Activated CD4-positive, alpha-beta T cell treated with anti-CD3 and anti-CD28 coated beads for 36 hours (primary cell): ENCODE data around the gene PACSIN2. TPM values are rescaled to one million over a fixed set of nuclear protein-coding genes. Genes with fewer than 3 reads are reported as not detected.

Source experiments
- ATAC-seq: fragments of 200-7000 bp; cut with Tn5 transposase; one replicate; pipeline ENCODE4 v1.10.0; 2021; ENCODE audit warnings: mild to moderate bottlenecking, moderate library complexity
- CTCF ChIA-PET: fragments of 350-600 bp; sonication (Branson Sonifier 250); formaldehyde crosslinking; loops from one replicate; lab custom pipeline; 2021; ENCODE audit warnings: antibody characterized with exemption; lab: Charles Lee
- POLR2A ChIA-PET: fragments of 350-600 bp; sonication (Branson Sonifier 250); formaldehyde crosslinking; loops from one replicate; lab custom pipeline; 2021; ENCODE audit warnings: antibody characterized with exemption, inconsistent platforms; lab: Charles Lee
- DNase-seq: peaks from one replicate; pipeline ENCODE4 v3.0.0-alpha.2; 2020
- H3K27ac Mint-ChIP-seq: one replicate; pipeline ENCODE4 v1.8.0; 2021; ENCODE audit warnings: mixed read lengths
- H3K27me3 Mint-ChIP-seq: one replicate; pipeline ENCODE4 v1.8.0; 2021; ENCODE audit warnings: mixed read lengths
- H3K36me3 Mint-ChIP-seq: one replicate; pipeline ENCODE4 v1.8.0; 2021; ENCODE audit warnings: low read depth, mixed read lengths
- H3K4me1 Mint-ChIP-seq: one replicate; pipeline ENCODE4 v1.8.0; 2021; ENCODE audit warnings: mixed read lengths
- H3K4me3 Mint-ChIP-seq: one replicate; pipeline ENCODE4 v1.8.0; 2021; ENCODE audit warnings: mild to moderate bottlenecking, moderate library complexity, mixed read lengths
- H3K9me3 Mint-ChIP-seq: one replicate; pipeline ENCODE4 v1.8.0; 2021; ENCODE audit warnings: low read depth, mixed read lengths
- intact Hi-C, 2 experiments: fragments of 100-400 bp; cut with DNase I in 1 of 2; cut with micrococcal nuclease in 1 of 2; formaldehyde crosslinking; loops; one replicate each; pipeline versions ENCODE4 v1.14.2 to v1.15.1; 2022 to 2024; cut with DNase I, micrococcal nuclease
- total RNA-seq, 2 experiments: library from RNA; stranded (reverse); gene quantifications; one replicate each; pipeline ENCODE4 v1.2.3, GENCODE V29; 2021

The PACSIN2 gene, protein sequence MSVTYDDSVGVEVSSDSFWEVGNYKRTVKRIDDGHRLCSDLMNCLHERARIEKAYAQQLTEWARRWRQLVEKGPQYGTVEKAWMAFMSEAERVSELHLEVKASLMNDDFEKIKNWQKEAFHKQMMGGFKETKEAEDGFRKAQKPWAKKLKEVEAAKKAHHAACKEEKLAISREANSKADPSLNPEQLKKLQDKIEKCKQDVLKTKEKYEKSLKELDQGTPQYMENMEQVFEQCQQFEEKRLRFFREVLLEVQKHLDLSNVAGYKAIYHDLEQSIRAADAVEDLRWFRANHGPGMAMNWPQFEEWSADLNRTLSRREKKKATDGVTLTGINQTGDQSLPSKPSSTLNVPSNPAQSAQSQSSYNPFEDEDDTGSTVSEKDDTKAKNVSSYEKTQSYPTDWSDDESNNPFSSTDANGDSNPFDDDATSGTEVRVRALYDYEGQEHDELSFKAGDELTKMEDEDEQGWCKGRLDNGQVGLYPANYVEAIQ
- total RNA-seq: 10 to 100 TPM; 27.9 to 28.1 TPM

GRCh38 chr22:43014869-43015676, at the start of gene PACSIN2:
PACSIN2 (minus strand) TSS chr22:43015149; CDS start chr22:42912080, 103,069 bp downstream.
- H3K4me1 Mint-ChIP-seq: peaks cover 21% of the 10 kb centered on the region
- no peaks in the 10 kb centered on the region for H3K36me3 Mint-ChIP-seq
- ChIA-PET CTCF (interaction anchor here (0.6 to 2.7 kb wide), 5 partner anchors 11 to 383 kb away, joined by 3 to 10 read pairs (median 4); no protein-coding TSS in a partner anchor), POLR2A (interaction anchor here (0.6 to 1.2 kb wide), 7 partner anchors 8 to 400 kb away, joined by 3 to 5 read pairs (median 4); no protein-coding TSS in a partner anchor)
- peak within 1 kb of the TSS; percentile 90 for H3K4me3 Mint-ChIP-seq
- no peaks in the 10 kb centered on the region for H3K27me3 Mint-ChIP-seq
- no peaks in the 10 kb centered on the region for H3K9me3 Mint-ChIP-seq
- intact Hi-C loops: loop anchor here (1.0 to 10.0 kb wide), 9 partner anchors 14 to 400 kb away; partner anchors contain the start of genes ARFGAP3 (in 1 of the 2), CYB5R3 (in 1 of the 2), TTLL1 (in 1 of the 2) and TTLL12 (in 1 of the 2)
- peak; percentile 99 for DNase-seq
- H3K27ac Mint-ChIP-seq: peak within 1 kb of the TSS; percentile 82
- ATAC-seq: peak; percentile 100

DNA sequence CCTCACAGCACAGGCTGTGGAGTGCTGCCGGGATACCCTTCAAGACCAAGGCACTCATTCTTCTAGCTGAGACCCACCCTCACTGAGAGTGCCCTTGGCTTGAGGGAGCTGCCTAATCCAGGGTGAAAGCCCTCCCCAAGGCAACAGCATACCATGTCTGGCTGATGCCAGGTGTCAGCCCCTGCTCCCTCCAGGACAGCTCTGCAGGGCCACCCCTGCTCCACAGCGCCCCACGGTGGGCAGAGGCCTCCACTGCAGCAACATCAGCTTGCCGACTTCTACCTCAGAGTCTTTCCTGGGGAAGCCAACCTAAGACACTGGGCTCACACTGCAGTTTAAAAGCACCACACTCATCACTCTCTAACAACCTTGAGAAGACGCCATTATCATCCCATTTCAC, 45.2 kb upstream of the PACSIN2 start:
- ATAC-seq (peak; percentile 70), DNase-seq (peak; percentile 77)
- H3K4me1 Mint-ChIP-seq: no peaks in the 10 kb centered on the region
- ChIA-PET CTCF (interaction anchor here (0.6 to 2.0 kb wide), 12 partner anchors 9 to 284 kb away, joined by 3 to 8 read pairs (median 3); no protein-coding TSS in a partner anchor), POLR2A (interaction anchor here (0.6 kb wide), 1 partner anchor 60 kb away, joined by 3 read pairs; no protein-coding TSS in a partner anchor)
- no peak overlapping the region for H3K4me3 Mint-ChIP-seq
- no peaks in the 10 kb centered on the region for H3K9me3 Mint-ChIP-seq
- no peaks in the 10 kb centered on the region for H3K27me3 Mint-ChIP-seq
- H3K36me3 Mint-ChIP-seq: peaks cover 10% of the 10 kb centered on the region
- H3K27ac Mint-ChIP-seq: no peak overlapping the region
- intact Hi-C loops: loop anchor here in 1 of 2 experiments (1.0 kb wide), 1 partner anchor 280 kb away; no protein-coding TSS in a partner anchor

DNA sequence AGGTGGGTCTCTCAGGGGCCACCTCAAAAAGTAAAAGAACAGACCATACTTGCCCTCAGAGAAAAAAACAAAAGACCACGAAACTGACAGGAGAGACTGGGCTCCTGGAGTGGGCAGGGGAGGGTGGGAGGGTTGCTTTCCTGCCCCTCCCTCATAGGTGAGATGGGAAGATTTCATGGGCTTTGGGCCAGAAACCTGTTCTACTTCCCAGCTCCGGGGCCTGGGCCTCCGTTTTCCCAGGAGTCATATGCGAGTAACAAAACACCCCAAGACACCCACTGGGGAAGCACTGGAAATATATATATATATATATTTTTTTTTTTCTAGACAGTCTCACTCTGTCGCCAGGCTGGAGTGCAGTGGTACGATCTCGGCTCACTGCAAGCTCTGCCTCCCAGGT, 42.7 kb upstream of the PACSIN2 start:
- intact Hi-C loops: no loop called here
- no peak overlapping the region for H3K27ac Mint-ChIP-seq
- ATAC-seq: no peak
- DNase-seq: no peak
- H3K27me3 Mint-ChIP-seq: no peaks in the 10 kb centered on the region
- H3K36me3 Mint-ChIP-seq: peaks cover 6% of the 10 kb centered on the region
- no peaks in the 10 kb centered on the region for H3K4me1 Mint-ChIP-seq
- no peaks in the 10 kb centered on the region for H3K9me3 Mint-ChIP-seq
- H3K4me3 Mint-ChIP-seq: no peak overlapping the region
- ChIA-PET POLR2A (no interaction called here), CTCF (interaction anchor here (0.6 to 1.2 kb wide), 2 partner anchors 108 to 277 kb away, joined by 3 read pairs; no protein-coding TSS in a partner anchor)

DNA sequence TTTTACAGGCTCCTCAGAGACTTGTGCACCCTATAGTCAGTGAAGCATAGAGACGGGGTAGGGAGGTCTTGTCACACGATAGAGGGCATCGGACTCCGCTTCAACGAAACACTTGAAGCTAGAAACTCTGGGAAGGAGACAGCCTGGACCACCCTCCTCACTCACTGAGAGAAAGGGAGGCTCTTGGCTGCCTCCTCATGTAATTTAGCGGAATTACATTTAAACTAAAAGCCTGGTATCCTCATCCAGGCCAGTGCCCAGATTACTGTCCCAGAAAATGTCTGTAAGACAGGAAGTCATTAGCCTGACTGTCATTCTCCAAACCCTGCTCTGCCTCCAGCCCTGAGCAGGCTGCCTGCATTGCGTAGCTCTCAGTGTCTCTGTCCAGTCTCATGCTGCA, 38.2 kb upstream of the PACSIN2 start:
- DNase-seq: no peak
- Mint-ChIP-seq H3K27ac (no peak overlapping the region), H3K4me3 (no peak overlapping the region), H3K36me3 (no peaks in the 10 kb centered on the region), H3K27me3 (no peaks in the 10 kb centered on the region), H3K9me3 (no peaks in the 10 kb centered on the region), H3K4me1 (no peaks in the 10 kb centered on the region)
- CTCF ChIA-PET: interaction anchor here (0.6 to 1.4 kb wide), 6 partner anchors 62 to 233 kb away, joined by 3 to 4 read pairs (median 3); no protein-coding TSS in a partner anchor
- POLR2A ChIA-PET: no interaction called here
- ATAC-seq: no peak
- intact Hi-C loops: no loop called here

- Mint-ChIP-seq H3K27ac (no peak overlapping the region), H3K9me3 (no peaks in the 10 kb centered on the region), H3K27me3 (no peaks in the 10 kb centered on the region), H3K4me1 (no peaks in the 10 kb centered on the region), H3K4me3 (no peak overlapping the region), H3K36me3 (peaks cover 4% of the 10 kb centered on the region)
- ChIA-PET CTCF (interaction anchor here (0.5 to 1.6 kb wide), 2 partner anchors 156 to 275 kb away, joined by 3 to 8 read pairs; no protein-coding TSS in a partner anchor), POLR2A (interaction anchor here (0.6 kb wide), 1 partner anchor 141 kb away, joined by 3 read pairs; no protein-coding TSS in a partner anchor)
- ATAC-seq (no peak), DNase-seq (no peak)
- intact Hi-C loops: no loop called here
Observed at GRCh38 chr22:43050995-43051394, 36.0 kb upstream of the PACSIN2 start.

DNA sequence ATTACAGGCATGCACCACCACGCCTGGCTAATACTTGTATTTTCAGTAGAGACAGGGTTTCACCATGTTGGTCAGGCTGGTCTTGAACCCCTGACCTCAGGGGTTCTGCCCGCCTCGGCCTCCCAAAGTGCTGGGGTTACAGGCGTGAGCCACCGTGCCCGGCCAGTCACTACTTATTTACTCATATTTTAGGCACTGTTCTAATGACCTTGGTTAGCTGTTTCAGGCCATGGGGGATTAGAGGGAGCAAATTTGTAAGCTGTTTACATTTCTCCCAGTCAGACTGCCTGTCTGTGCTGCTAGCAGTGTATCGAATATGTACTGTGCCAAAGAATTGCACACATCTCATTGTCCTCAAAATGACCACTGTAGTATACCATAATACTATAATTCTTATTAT, 32.7 kb upstream of the PACSIN2 start:
- Mint-ChIP-seq H3K27ac (no peak overlapping the region), H3K9me3 (no peaks in the 10 kb centered on the region), H3K36me3 (peaks cover 4% of the 10 kb centered on the region), H3K27me3 (no peaks in the 10 kb centered on the region), H3K4me3 (no peak overlapping the region), H3K4me1 (no peaks in the 10 kb centered on the region)
- no peak for DNase-seq
- CTCF ChIA-PET: interaction anchor here (0.6 kb wide), 1 partner anchor 223 kb away, joined by 3 read pairs; no protein-coding TSS in a partner anchor
- ATAC-seq: no peak
- intact Hi-C loops: no loop called here
- POLR2A ChIA-PET: no interaction called here

DNA sequence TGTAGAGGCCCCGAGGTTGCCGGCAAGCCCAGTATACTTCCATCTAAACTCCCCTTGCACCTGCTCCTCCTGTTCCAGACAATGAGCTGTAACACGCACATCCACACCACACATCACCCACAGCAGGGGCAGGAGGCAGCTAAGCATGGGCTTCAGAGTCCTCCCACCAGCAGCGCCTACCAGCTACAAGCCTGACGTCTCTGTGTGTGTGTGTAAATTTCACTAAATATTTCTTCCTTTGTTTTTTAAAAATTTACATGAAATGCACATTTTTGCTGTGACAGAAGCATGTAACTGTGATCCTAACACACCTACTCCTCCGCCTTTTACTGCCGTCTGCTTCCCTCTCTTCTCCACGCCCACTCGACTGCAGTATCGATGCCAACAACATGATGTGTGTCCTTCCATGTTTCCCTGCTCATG, 29.4 kb upstream of the PACSIN2 start:
- no peak for DNase-seq
- Mint-ChIP-seq H3K36me3 (peaks cover 4% of the 10 kb centered on the region), H3K27me3 (no peaks in the 10 kb centered on the region), H3K4me1 (no peaks in the 10 kb centered on the region), H3K4me3 (no peak overlapping the region), H3K9me3 (no peaks in the 10 kb centered on the region), H3K27ac (no peak overlapping the region)
- ChIA-PET CTCF (no interaction called here), POLR2A (no interaction called here)
- intact Hi-C loops: no loop called here
- ATAC-seq: no peak

GRCh38 chr22:43042101-43042780, 27.3 kb upstream of the PACSIN2 start:
- H3K27me3 Mint-ChIP-seq: no peaks in the 10 kb centered on the region
- DNase-seq: no peak
- intact Hi-C loops: no loop called here
- POLR2A ChIA-PET: no interaction called here
- no peaks in the 10 kb centered on the region for H3K4me1 Mint-ChIP-seq
- H3K27ac Mint-ChIP-seq: no peak overlapping the region
- CTCF ChIA-PET: interaction anchor here (0.6 to 1.8 kb wide), 2 partner anchors 9 to 18 kb away, joined by 3 to 7 read pairs; no protein-coding TSS in a partner anchor
- peaks cover 4% of the 10 kb centered on the region for H3K36me3 Mint-ChIP-seq
- H3K9me3 Mint-ChIP-seq: no peaks in the 10 kb centered on the region
- no peak overlapping the region for H3K4me3 Mint-ChIP-seq
- ATAC-seq: no peak

- Mint-ChIP-seq H3K4me1 (no peaks in the 10 kb centered on the region), H3K4me3 (no peak overlapping the region), H3K27ac (no peak overlapping the region), H3K27me3 (no peaks in the 10 kb centered on the region), H3K36me3 (no peaks in the 10 kb centered on the region), H3K9me3 (no peaks in the 10 kb centered on the region)
- intact Hi-C loops: no loop called here
- POLR2A ChIA-PET: no interaction called here
- ATAC-seq (no peak), DNase-seq (no peak)
- CTCF ChIA-PET: interaction anchor here (0.6 to 0.7 kb wide), 2 partner anchors 16 to 736 kb away, joined by 3 read pairs; no protein-coding TSS in a partner anchor
Observed at GRCh38 chr22:43039800-43040199, 24.9 kb upstream of the PACSIN2 start.

DNA sequence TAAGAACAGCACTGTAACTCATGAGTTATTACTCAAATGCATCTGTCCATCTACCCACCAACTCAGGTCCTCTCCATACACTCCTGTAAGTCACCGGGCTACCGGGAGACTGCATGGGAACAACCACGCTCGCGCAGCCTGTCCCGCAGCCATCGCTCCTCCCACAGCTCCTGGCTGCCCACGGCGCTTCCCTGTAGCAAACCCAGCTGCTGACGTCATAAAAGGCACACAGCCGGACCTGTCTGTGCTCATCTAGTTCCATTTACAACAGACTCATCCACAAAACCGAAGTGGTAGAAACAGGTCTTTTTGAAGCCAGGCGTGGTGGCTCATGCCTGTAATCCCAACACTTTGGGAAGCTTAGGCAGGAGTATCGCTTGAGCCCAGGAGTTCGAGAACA, 23.4 kb upstream of the PACSIN2 start:
- DNase-seq (no peak), ATAC-seq (no peak)
- H3K27me3 Mint-ChIP-seq: no peaks in the 10 kb centered on the region
- no peak overlapping the region for H3K4me3 Mint-ChIP-seq
- peaks cover 4% of the 10 kb centered on the region for H3K4me1 Mint-ChIP-seq
- H3K36me3 Mint-ChIP-seq: no peaks in the 10 kb centered on the region
- H3K27ac Mint-ChIP-seq: no peak overlapping the region
- ChIA-PET POLR2A (no interaction called here), CTCF (no interaction called here)
- H3K9me3 Mint-ChIP-seq: no peaks in the 10 kb centered on the region
- intact Hi-C loops: no loop called here
